ENCODE results near the gene FBXO47.

- TF ChIP-seq CTCF (conservative IDR thresholded peaks at IDR 0.05; ENCODE audit: low read depth, low read length) (no peak), POLR2A (IDR thresholded peaks at IDR 0.05; ENCODE audit: low read depth, low read length) (no peak), ELK1 (IDR thresholded peaks at IDR 0.05; ENCODE audit: borderline replicate concordance, low read depth, low read length) (no peak), RCOR1 (IDR thresholded peaks at IDR 0.05; ENCODE audit: insufficient replicate concordance, low read length) (no peak), CHD1 (IDR thresholded peaks at IDR 0.05; ENCODE audit: low read depth, low read length) (no peak), CEBPB (IDR thresholded peaks at IDR 0.05; ENCODE audit: low read depth, low read length) (no peak)
These were observed 75.8 kb downstream of the FBXO47 start for GRCh38 chr17:38891441-38891840.
